ENCODE measurements around the gene HS3ST5. TPM values are rescaled to one million over a fixed set of nuclear protein-coding genes. Genes with fewer than 3 reads are reported as not detected.

Gene HS3ST5
- total RNA-seq, 1 experiment from 2014 or later = 0.09 TPM

- Histone ChIP-seq H3K4me3 (no peak overlapping the region), H3K4me2 (no peak overlapping the region), H3K27ac (no peak overlapping the region), H3K9me2 (ENCODE audit: insufficient read depth) (no peaks in the 10 kb centered on the region), H4K20me1 (ENCODE audit: insufficient read depth) (no peaks in the 10 kb centered on the region), H3K79me2 (ENCODE audit: low read depth) (no peaks in the 10 kb centered on the region), H2AFZ (no peak overlapping the region), H3K27me3 (ENCODE audit: insufficient read depth, low read depth) (no peaks in the 10 kb centered on the region), H3K4me1 (replicated peaks; ENCODE audit: insufficient read depth) (no peaks in the 10 kb centered on the region), H3F3A (ENCODE audit: insufficient read depth, low read depth) (no peaks in the 10 kb centered on the region), H3K9me3 (ENCODE audit: insufficient read depth, low read depth) (no peaks in the 10 kb centered on the region), H3K36me3 (ENCODE audit: low read depth) (no peaks in the 10 kb centered on the region)
- ChIA-PET CTCF (no interaction called here), POLR2A (ENCODE audit: unreplicated experiment) (no interaction called here)
- intact Hi-C loops (cut with micrococcal nuclease; ENCODE audit: unreplicated experiment) = no loop called here
- BruUV-seq (replicated peaks) = no TSS peak
- no peak for TF ChIP-seq CTCF (conservative IDR thresholded peaks at IDR 0.05)
- TF ChIP-seq EZH2 (IDR thresholded peaks at IDR 0.05; ENCODE audit: low read depth) = no peak
- no peak for DNase-seq
Measured at GRCh38 chr6:114138577-114139248, 204.1 kb downstream of the HS3ST5 start.

GRCh38 chr6:114135363-114135971 lies 207.4 kb downstream of the HS3ST5 start:
- DNase-seq = no peak
- Histone ChIP-seq H3K4me1 (replicated peaks; ENCODE audit: insufficient read depth) (no peaks in the 10 kb centered on the region), H4K20me1 (ENCODE audit: insufficient read depth) (no peaks in the 10 kb centered on the region), H3F3A (ENCODE audit: insufficient read depth, low read depth) (no peaks in the 10 kb centered on the region), H3K27me3 (ENCODE audit: insufficient read depth, low read depth) (no peaks in the 10 kb centered on the region), H3K36me3 (ENCODE audit: low read depth) (no peaks in the 10 kb centered on the region), H3K79me2 (ENCODE audit: low read depth) (no peaks in the 10 kb centered on the region), H3K9me3 (ENCODE audit: insufficient read depth, low read depth) (no peaks in the 10 kb centered on the region), H3K4me2 (no peak overlapping the region), H3K4me3 (no peak overlapping the region), H3K27ac (no peak overlapping the region), H2AFZ (no peak overlapping the region), H3K9me2 (ENCODE audit: insufficient read depth) (no peaks in the 10 kb centered on the region)
- ChIA-PET CTCF (no interaction called here), POLR2A (ENCODE audit: unreplicated experiment) (no interaction called here)
- TF ChIP-seq EZH2 (IDR thresholded peaks at IDR 0.05; ENCODE audit: low read depth) = no peak
- TF ChIP-seq CTCF (conservative IDR thresholded peaks at IDR 0.05) = no peak
- BruUV-seq (replicated peaks) = no TSS peak
- intact Hi-C loops (cut with micrococcal nuclease; ENCODE audit: unreplicated experiment) = no loop called here

GRCh38 chr6:114133816-114134215 lies 209.0 kb downstream of the HS3ST5 start:
- ChIA-PET CTCF (no interaction called here), POLR2A (ENCODE audit: unreplicated experiment) (no interaction called here)
- TF ChIP-seq CTCF (conservative IDR thresholded peaks at IDR 0.05) (no peak), EZH2 (IDR thresholded peaks at IDR 0.05; ENCODE audit: low read depth) (no peak)
- Histone ChIP-seq H3K4me3 (no peak overlapping the region), H3K4me2 (no peak overlapping the region), H3F3A (ENCODE audit: insufficient read depth, low read depth) (no peaks in the 10 kb centered on the region), H3K4me1 (replicated peaks; ENCODE audit: insufficient read depth) (no peaks in the 10 kb centered on the region), H4K20me1 (ENCODE audit: insufficient read depth) (no peaks in the 10 kb centered on the region), H3K36me3 (ENCODE audit: low read depth) (no peaks in the 10 kb centered on the region), H2AFZ (no peak overlapping the region), H3K27ac (no peak overlapping the region), H3K9me3 (ENCODE audit: insufficient read depth, low read depth) (no peaks in the 10 kb centered on the region), H3K79me2 (ENCODE audit: low read depth) (no peaks in the 10 kb centered on the region), H3K27me3 (ENCODE audit: insufficient read depth, low read depth) (no peaks in the 10 kb centered on the region), H3K9me2 (ENCODE audit: insufficient read depth) (no peaks in the 10 kb centered on the region)
- BruUV-seq (replicated peaks) = no TSS peak
- no peak for DNase-seq
- intact Hi-C loops (cut with micrococcal nuclease; ENCODE audit: unreplicated experiment) = no loop called here

Measured in PC-9 (cell line).